Psoas muscle (tissue), 8 donors: ENCODE results near the gene PGS1. TPM values are rescaled to one million over a fixed set of nuclear protein-coding genes. Genes with fewer than 3 reads are reported as not detected.
A peak's percentile ranks its signal among the peaks of the same experiment; 100 is the strongest.

Experiments
- ATAC-seq, 4 donors: fragments of 200-7000 bp; cut with Tn5 transposase; one replicate each; pipeline ENCODE4 v1.9.1; 2020; ENCODE audit warnings: moderate library complexity in 3 of 4, mild to moderate bottlenecking in 2 of 4
- DNase-seq, 2 donors: peaks; one replicate each; pipeline ENCODE4 v3.0.0-alpha.2; 2020
- H3K27ac ChIP-seq: fragments of 200-600 bp; one replicate; pipeline ENCODE4 v1.8.0; 2022
- H3K27me3 ChIP-seq, 3 donors: fragments of 200-600 bp in 1 of 3; one replicate each; pipeline versions ENCODE4 v1.6.1 to v1.8.0; 2013 to 2022; ENCODE audit warnings: low read length in 2 of 3, mild to moderate bottlenecking in 2 of 3, moderate library complexity in 1 of 3; ENCODE audit not compliant: insufficient read depth in 3 of 3
- H3K36me3 ChIP-seq, 2 donors: fragments of 200-600 bp in 1 of 2; one replicate each; pipeline versions ENCODE4 v1.6.1 to v1.8.0; 2013 to 2022; ENCODE audit warnings: low read depth in 1 of 2, mild to moderate bottlenecking in 1 of 2, moderate library complexity in 1 of 2; ENCODE audit not compliant: insufficient read depth in 1 of 2
- H3K4me1 ChIP-seq: fragments of 200-600 bp; one replicate; pipeline ENCODE4 v1.8.0; 2022
- H3K4me3 ChIP-seq: fragments of 200-600 bp; one replicate; pipeline ENCODE4 v1.8.0; 2022; ENCODE audit warnings: mild to moderate bottlenecking
- H3K9me3 ChIP-seq: fragments of 200-600 bp; one replicate; pipeline ENCODE4 v1.8.0; 2022
- WGBS, 3 donors: extraction: QIAGEN DNeasy Blood & Tissue Kit; methylation state at CpG; one replicate each; pipeline versions ENCODE4 v1.1.6 to v1.1.7; 2013; 5-methylcytosine and 5-hydroxymethylcytosine counted together
- intact Hi-C, 2 donors: fragments of 100-400 bp; cut with DNase I; formaldehyde crosslinking; loops; one replicate each; pipeline versions ENCODE4 v1.11.0 to v1.14.2; 2022
- polyA plus RNA-seq, 3 donors: library from polyadenylated mRNA; stranded (reverse); fragments of 200-250 nt; gene quantifications; one replicate each; pipeline ENCODE4 v1.2.3, GENCODE V29; 2013
- total RNA-seq, 4 donors: library from RNA; stranded (reverse); fragmentation: NEBNext Ultra II Directional in 2 of 4; extraction: Animal tissue kit (Norgen Biotek cat#: 25700) in 2 of 4; gene quantifications; one replicate each; pipeline versions ENCODE4 v1.2.1 to v1.2.4, GENCODE V29; 2021 to 2023
- TF ChIP-seq, protein P1 (sequence below): fragments of 200-600 bp; IDR thresholded peaks from one replicate; pipeline ENCODE4 v1.8.0; 2022; ENCODE audit warnings: antibody characterized with exemption
- donor health status: healthy with polysubstance abuse.
- donor health status: DM: no; HTN: no; CAD: no; lungs with moderate emphysema.
- donor health status: Bipolar disorder and iron deficiency.
- donor health status: healthy.
- donor health status: DM: yes; HTN: yes; CAD: no.
- donor health status: DM: no; HTN: no; CAD: no.
- donor health status: DM: no; HTN: no; CAD: no.
- donor health status: DM: yes; HTN: yes; CAD: no.

PGS1 gene
- total and polyA plus RNA-seq, 7 donors, result 10.2 to 24.2 (median 16.3) TPM

DNA sequence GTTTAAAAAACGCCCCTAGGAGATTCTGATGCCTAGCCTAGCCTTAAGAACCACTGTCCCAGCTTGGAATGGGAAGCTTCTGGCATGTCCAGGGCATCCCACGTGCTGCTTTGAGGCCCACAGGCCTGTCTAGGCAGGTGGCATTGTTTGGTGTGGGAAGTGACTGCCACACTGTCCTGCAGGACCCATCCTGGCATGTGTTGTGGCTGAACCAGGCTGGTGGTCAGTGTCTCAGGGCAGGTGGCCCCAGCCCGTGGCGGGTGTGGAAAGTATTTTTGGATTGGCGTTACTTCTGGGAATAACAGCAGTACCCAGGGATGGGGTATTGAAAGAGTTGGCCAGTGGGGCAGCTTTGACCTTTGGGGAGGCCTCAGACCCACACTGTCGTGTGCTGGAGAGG, 27.9 kb downstream of the PGS1 start:
- TF ChIP-seq, protein P1, sequence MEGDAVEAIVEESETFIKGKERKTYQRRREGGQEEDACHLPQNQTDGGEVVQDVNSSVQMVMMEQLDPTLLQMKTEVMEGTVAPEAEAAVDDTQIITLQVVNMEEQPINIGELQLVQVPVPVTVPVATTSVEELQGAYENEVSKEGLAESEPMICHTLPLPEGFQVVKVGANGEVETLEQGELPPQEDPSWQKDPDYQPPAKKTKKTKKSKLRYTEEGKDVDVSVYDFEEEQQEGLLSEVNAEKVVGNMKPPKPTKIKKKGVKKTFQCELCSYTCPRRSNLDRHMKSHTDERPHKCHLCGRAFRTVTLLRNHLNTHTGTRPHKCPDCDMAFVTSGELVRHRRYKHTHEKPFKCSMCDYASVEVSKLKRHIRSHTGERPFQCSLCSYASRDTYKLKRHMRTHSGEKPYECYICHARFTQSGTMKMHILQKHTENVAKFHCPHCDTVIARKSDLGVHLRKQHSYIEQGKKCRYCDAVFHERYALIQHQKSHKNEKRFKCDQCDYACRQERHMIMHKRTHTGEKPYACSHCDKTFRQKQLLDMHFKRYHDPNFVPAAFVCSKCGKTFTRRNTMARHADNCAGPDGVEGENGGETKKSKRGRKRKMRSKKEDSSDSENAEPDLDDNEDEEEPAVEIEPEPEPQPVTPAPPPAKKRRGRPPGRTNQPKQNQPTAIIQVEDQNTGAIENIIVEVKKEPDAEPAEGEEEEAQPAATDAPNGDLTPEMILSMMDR, result no peak
- Histone ChIP-seq H3K4me3 (no peak overlapping the region), H3K4me1 (peaks cover 52% of the 10 kb centered on the region), H3K36me3 (peaks cover 3 to 44% of the 10 kb centered on the region in 2 donors), H3K27me3 (no peaks in the 10 kb centered on the region), H3K9me3 (no peaks in the 10 kb centered on the region), H3K27ac (peak overlapping the region; percentile 94)
- 77 to 91% (median 79%) methylated on average over 6 of the region's 6 CpGs for WGBS, 3 donors
- DNase-seq, result no peak
- intact Hi-C loops, result no loop called here
- no peak for ATAC-seq

DNA sequence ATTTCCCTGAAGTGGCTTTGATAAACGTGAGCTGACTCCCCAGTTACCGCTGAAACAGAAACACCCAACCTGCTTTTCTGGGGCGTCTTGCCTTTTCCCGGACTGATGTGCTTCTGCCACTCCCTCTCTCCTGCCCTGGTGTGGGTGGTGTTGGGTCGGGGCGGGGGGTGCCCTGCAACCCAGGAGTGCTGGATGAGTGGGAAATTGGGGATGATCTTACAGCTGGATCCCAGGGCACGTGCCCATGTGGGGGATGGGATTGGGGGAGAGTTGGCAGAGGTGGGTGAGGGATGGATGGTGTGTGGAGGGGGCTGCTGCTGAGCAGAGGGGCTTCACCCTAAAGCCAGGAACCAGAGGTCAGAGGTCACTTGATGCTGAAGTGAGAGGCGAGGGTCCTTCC, 28.5 kb downstream of the PGS1 start:
- Histone ChIP-seq H3K36me3 (peaks cover 3 to 39% of the 10 kb centered on the region in 2 donors), H3K4me3 (no peak overlapping the region), H3K9me3 (no peaks in the 10 kb centered on the region), H3K27ac (peak overlapping the region; percentile 94), H3K4me1 (peaks cover 57% of the 10 kb centered on the region), H3K27me3 (no peaks in the 10 kb centered on the region)
- 86 to 91% (median 90%) methylated on average over 7 to 8 of the region's 8 CpGs for WGBS, 3 donors
- ATAC-seq, result no peak
- DNase-seq, result no peak
- intact Hi-C loops, result no loop called here
- TF ChIP-seq, protein P1, result no peak

DNA sequence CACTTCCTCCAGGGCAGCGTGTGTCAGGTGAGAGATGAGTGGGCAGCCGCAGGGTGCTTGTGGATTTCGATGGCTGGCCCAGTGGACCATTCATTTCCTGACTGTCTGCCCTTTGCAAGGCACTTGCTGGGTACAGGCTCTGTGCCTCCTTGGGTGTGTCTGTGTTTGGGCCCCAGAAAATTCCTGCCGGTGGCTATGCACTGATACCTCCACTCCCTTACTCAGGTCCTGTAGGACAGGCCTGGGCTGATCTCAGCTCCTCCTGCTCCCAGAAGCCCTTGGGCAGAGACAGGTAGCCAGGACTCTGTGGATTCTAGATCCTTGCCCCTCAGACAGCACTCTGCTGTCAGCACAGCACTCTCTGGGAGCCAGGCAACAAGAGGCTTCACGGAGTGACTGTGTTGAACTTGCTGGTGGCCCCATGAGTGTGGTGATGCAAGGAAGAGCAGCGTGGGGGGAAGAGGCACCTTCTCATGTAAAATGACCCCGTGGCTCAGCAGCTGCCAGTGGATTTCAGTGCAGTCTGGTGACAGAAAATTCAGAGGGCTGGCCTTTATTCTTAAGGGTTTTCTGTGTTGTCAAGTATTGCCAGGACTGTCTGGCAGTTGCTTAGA, 29.0 kb downstream of the PGS1 start:
- 61 to 71% (median 64%) methylated on average over 7 of the region's 7 CpGs for WGBS, 3 donors

DNA sequence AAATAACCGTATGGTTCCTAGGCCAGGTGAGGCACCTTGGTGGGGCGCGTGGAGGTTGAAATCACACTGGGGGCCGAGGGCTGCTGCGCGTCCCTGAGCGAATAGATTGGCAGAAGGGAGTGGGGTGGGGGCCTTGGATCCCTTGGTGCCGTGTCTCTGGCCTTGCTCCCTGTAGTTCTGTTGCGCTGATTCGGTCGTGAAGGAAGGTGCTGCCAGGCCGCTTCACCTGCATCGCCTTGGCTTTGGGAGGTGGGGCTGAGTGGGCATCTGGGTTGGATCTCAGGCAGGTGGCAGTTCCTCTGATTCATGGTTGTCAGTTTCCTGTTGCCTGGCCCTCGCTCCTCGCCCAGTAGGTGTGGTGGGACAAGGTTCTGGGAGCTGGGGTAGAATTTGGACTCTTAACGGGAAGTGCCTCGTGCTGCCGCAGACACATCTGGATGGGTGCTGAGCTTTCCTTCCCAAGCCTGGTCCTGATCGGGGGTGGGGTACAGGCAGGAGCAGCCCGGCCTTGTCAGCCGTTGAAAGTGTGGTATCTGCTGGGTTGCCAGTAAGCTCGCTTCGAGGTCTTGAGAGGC, 30.1 kb downstream of the PGS1 start:
- 85 to 88% (median 88%) methylated on average over 23 of the region's 23 CpGs for WGBS, 3 donors
- TF ChIP-seq, protein P1, result no peak
- H3K36me3 ChIP-seq, result peaks cover 3 to 22% of the 10 kb centered on the region in 2 donors

More for the DNA sequence above, 29.0 kb downstream of the PGS1 start:
- H3K9me3 ChIP-seq, result no peaks in the 10 kb centered on the region
- DNase-seq, result peak; percentile 56 to 78
- intact Hi-C loops, result no loop called here
- TF ChIP-seq, protein P1, result no peak
- ATAC-seq, result peak; percentile 59 to 76 (median 68)
- H3K4me3 ChIP-seq, result no peak overlapping the region
- H3K27ac ChIP-seq, result peak overlapping the region; percentile 94
- peaks cover 62% of the 10 kb centered on the region for H3K4me1 ChIP-seq
- no peaks in the 10 kb centered on the region for H3K27me3 ChIP-seq
- peaks cover 3 to 33% of the 10 kb centered on the region in 2 donors for H3K36me3 ChIP-seq

More for the DNA sequence above, 30.1 kb downstream of the PGS1 start:
- H3K4me3 ChIP-seq, result no peak overlapping the region
- no peak for DNase-seq
- peaks cover 72% of the 10 kb centered on the region for H3K4me1 ChIP-seq
- intact Hi-C loops, result no loop called here
- no peaks in the 10 kb centered on the region for H3K9me3 ChIP-seq
- H3K27ac ChIP-seq, result peak overlapping the region; percentile 94
- ATAC-seq, result no peak
- H3K27me3 ChIP-seq, result no peaks in the 10 kb centered on the region
